Measurements from ENCODE around the gene CCDC107. TPM values are rescaled to one million over a fixed set of nuclear protein-coding genes. Genes with fewer than 3 reads are reported as not detected.

CCDC107 gene
- total RNA-seq, 2 donors from 2014 or later = 75.2 to 92.2 TPM

DNA sequence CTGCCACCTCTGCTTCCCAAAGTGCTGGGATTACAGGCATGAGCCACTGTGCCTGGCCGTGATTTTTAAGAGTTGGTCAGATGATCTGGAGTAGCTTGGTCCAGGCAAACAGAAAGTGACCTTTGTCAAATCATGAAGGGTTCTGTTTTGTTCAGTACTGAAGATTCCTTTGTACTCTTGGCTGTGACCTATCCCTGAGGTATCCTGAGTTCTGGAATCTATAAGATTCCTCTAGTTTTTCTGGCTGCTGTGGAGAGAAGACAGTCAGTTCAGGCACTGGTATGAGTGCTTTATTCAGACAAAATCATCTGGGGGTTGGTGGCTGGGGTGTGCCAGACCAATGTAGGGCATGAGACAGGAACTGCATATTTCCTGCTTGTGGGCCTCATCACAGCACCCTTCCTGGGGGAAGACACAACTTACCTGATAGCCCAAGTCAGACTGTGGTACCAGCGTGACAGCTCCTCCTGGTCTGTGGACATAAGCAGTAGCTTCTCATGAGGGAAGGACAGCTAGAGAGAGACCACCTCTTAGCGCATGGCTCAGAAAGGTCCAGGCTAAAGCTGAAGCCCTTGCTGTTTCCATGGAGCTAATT is 3.8 kb downstream of the CCDC107 start:
- Histone ChIP-seq H3K4me1 (ENCODE audit: control insufficient read depth in 1 of 2, low read depth in 2 of 2) (peaks cover 34 to 58% of the 10 kb centered on the region in 2 donors), H3K27ac (peak overlapping the region; percentile 99)
- TF ChIP-seq CTCF (IDR thresholded peaks at IDR 0.05) = no peak

GRCh38 chr9:35662437-35662836 is 4.3 kb downstream of the CCDC107 start:
- no peak for DNase-seq (ENCODE audit: low spot score)
- H3K4me1 ChIP-seq (ENCODE audit: control insufficient read depth in 1 of 2, low read depth in 2 of 2) = peaks cover 34 to 53% of the 10 kb centered on the region in 2 donors
- ATAC-seq (ENCODE audit: insufficient number of reproducible peaks, low FRiP score, low read depth) = no peak

More for the DNA sequence above, 3.8 kb downstream of the CCDC107 start:
- DNase-seq (ENCODE audit: low spot score) = no peak
- ATAC-seq (ENCODE audit: insufficient number of reproducible peaks, low FRiP score, low read depth) = no peak
- Histone ChIP-seq H3K9me3 (no peaks in the 10 kb centered on the region), H3K36me3 (peaks cover 10% of the 10 kb centered on the region), H3K27me3 (replicated peaks; ENCODE audit: insufficient read depth) (no peaks in the 10 kb centered on the region), H3K4me3 (no peak overlapping the region)

DNA sequence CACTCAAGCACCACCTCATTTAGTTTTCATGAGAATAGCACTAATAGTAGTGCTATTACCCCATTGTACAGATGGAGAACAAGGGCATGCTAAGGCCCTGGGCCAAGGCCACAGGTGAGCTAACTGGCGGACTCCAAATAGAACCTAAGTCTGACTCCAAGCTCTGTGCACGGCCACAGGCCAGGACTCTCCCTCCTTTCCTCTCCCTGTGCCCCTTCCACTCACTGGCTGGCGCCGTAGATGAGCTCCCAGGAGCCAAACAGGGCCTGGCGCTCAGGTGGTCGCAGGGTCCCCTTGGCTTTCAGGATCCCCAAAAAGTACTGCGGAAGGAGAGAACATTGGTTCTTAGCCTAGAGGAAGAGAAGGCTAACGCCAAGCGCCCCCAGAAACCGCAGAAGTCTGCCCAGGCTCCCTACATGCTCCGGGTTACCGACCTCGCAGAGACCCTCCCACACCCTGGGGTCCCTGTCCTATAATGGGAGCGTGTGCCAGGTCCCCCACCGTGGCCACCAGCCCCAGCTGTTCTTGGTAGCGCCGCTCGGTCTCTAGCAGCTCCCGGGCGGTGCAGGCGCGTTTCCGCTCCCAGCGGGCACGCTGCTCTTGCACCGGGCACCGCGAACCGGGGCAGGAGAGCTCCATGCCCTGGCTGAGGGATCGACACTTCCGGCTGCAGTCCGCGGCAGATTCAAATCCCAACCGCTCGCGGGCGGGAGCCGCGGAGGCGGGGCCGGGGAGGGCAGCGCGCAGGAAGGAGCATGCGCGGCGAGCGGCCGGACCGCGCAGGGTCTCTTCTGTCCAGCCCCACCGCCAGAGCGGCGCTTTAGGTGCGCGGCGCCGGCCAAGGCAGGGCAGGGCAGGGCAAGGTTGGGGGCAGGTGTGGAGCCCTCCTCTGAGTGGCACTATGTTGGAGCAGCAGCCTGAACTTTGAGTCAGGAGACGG is 6.7 kb downstream of the CCDC107 start, which contains the start of gene ARHGEF39:
Gene ARHGEF39 (minus strand): TSS at position 665 of the 940 bp plus-strand sequence. CDS start 26 bp downstream, at position 639.
- H3K36me3 ChIP-seq = peaks cover 10% of the 10 kb centered on the region
- H3K4me1 ChIP-seq (ENCODE audit: control insufficient read depth in 1 of 2, low read depth in 2 of 2) = peaks cover 32 to 49% of the 10 kb centered on the region in 2 donors
- H3K27me3 ChIP-seq (replicated peaks; ENCODE audit: insufficient read depth) = no peaks in the 10 kb centered on the region
- TF ChIP-seq CTCF (IDR thresholded peaks at IDR 0.05) = no peak
- ATAC-seq (ENCODE audit: insufficient number of reproducible peaks, low FRiP score, low read depth) = peak; percentile 29
- H3K4me3 ChIP-seq = peak within 1 kb of the TSS; percentile 73
- H3K27ac ChIP-seq = peak within 1 kb of the TSS; percentile 99
- no peak for DNase-seq (ENCODE audit: low spot score)
- no peaks in the 10 kb centered on the region for H3K9me3 ChIP-seq

More at GRCh38 chr9:35662437-35662836, 4.3 kb downstream of the CCDC107 start:
- Histone ChIP-seq H3K27me3 (replicated peaks; ENCODE audit: insufficient read depth) (no peaks in the 10 kb centered on the region), H3K9me3 (no peaks in the 10 kb centered on the region), H3K27ac (peak overlapping the region; percentile 99), H3K4me3 (no peak overlapping the region), H3K36me3 (peaks cover 10% of the 10 kb centered on the region)
- no peak for TF ChIP-seq CTCF (IDR thresholded peaks at IDR 0.05)

- ATAC-seq (ENCODE audit: insufficient number of reproducible peaks, low FRiP score, low read depth) (no peak), DNase-seq (ENCODE audit: low spot score) (no peak)
- Histone ChIP-seq H3K9me3 (no peaks in the 10 kb centered on the region), H3K27me3 (replicated peaks; ENCODE audit: insufficient read depth) (no peaks in the 10 kb centered on the region), H3K27ac (peak overlapping the region in 1 of 2 donors; percentile 99), H3K36me3 (peaks cover 4% of the 10 kb centered on the region), H3K4me1 (ENCODE audit: control insufficient read depth in 1 of 2, low read depth in 2 of 2) (peaks cover 26 to 43% of the 10 kb centered on the region in 2 donors), H3K4me3 (peak overlapping the region; percentile 73)
- no peak for TF ChIP-seq CTCF (IDR thresholded peaks at IDR 0.05)
Observed at GRCh38 chr9:35665471-35665818, 7.4 kb downstream of the CCDC107 start.

DNA sequence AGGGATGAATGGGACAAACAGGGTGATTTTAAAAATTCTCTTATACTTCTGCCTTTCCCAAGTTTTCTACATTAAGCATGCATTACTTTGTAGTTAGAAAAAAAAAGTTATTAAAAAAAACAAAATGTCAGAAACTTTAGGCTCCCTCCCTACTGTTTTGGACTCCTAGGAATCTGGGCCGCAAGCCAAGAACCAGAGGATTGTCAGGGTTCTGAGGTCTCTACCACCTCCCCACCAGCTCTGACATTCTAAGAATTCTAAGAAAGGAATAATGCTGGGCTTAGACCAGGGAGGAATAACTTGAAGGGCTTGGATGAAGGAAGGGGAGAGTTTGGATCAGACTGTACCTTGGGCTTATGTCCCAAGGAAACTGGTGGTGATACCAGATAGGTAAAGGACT is 8.0 kb downstream of the CCDC107 start:
- Histone ChIP-seq H3K36me3 (no peaks in the 10 kb centered on the region), H3K9me3 (no peaks in the 10 kb centered on the region), H3K4me1 (ENCODE audit: control insufficient read depth in 1 of 2, low read depth in 2 of 2) (peaks cover 21 to 37% of the 10 kb centered on the region in 2 donors), H3K27ac (no peak overlapping the region), H3K4me3 (no peak overlapping the region), H3K27me3 (replicated peaks; ENCODE audit: insufficient read depth) (no peaks in the 10 kb centered on the region)
- ATAC-seq (ENCODE audit: insufficient number of reproducible peaks, low FRiP score, low read depth) (no peak), DNase-seq (ENCODE audit: low spot score) (no peak)
- TF ChIP-seq CTCF (IDR thresholded peaks at IDR 0.05) = no peak
